GF-D8 (cell line): ENCODE data around the gene CNNM3.
"Not testable (repeated sequence)": the region's sequence is repeated elsewhere in the genome, so short reads cannot be mapped to it uniquely, and the experiment has no call there.

ENCODE experiments used
- DNase-seq: peaks from one replicate; lab custom pipeline; 2025; lab: John Stamatoyannopoulos, UW

Gene CNNM3

GRCh38 chr2:96816127-96816835 lies at the start of gene CNNM3:
TSS of gene CNNM3 (plus strand) at chr2:96816268. CDS start at chr2:96816278, 10 bp downstream.
- peak; percentile 68 for DNase-seq

- no peak for DNase-seq
These were observed 48.8 kb upstream of the CNNM3 start for GRCh38 chr2:96767135-96767871.

GRCh38 chr2:96768083-96768561 lies 47.9 kb upstream of the CNNM3 start:
- no peak for DNase-seq

- DNase-seq = no peak
These were observed 46.3 kb upstream of the CNNM3 start for GRCh38 chr2:96769814-96770213.

- no peak for DNase-seq
These were observed 45.4 kb upstream of the CNNM3 start for GRCh38 chr2:96770442-96771202.

GRCh38 chr2:96771796-96772618 lies 44.1 kb upstream of the CNNM3 start:
- DNase-seq = no peak

GRCh38 chr2:96772903-96773671 lies 43.0 kb upstream of the CNNM3 start:
- no peak for DNase-seq

GRCh38 chr2:96773922-96774321 lies 42.1 kb upstream of the CNNM3 start:
- DNase-seq = no peak

- DNase-seq = no peak
These were observed 40.9 kb upstream of the CNNM3 start for GRCh38 chr2:96775160-96775559.

- DNase-seq = no peak
These were observed 32.7 kb upstream of the CNNM3 start for GRCh38 chr2:96783388-96783787.

GRCh38 chr2:96787411-96787810 lies 28.7 kb upstream of the CNNM3 start:
- no peak for DNase-seq

GRCh38 chr2:96788442-96789244 lies 27.4 kb upstream of the CNNM3 start:
- DNase-seq = no peak

GRCh38 chr2:96789245-96789617 lies 26.8 kb upstream of the CNNM3 start:
- DNase-seq = no peak

- no peak for DNase-seq
These were observed 23.0 kb upstream of the CNNM3 start for GRCh38 chr2:96792772-96793749.

GRCh38 chr2:96795076-96795475 lies 21.0 kb upstream of the CNNM3 start:
- no peak for DNase-seq

GRCh38 chr2:96796497-96796896 lies 19.6 kb upstream of the CNNM3 start:
- DNase-seq = not testable (repeated sequence)

GRCh38 chr2:96797066-96797625 lies 18.9 kb upstream of the CNNM3 start:
- no peak for DNase-seq
